HEK293 (cell line): ENCODE results near the gene FOXP1.

Source experiments
- BCL11B ChIP-seq: fragments of 450-650 bp; formaldehyde crosslinking; IDR thresholded peaks from 2 replicates; pipeline ENCODE4 v1.5.1; 2016; ENCODE audit warnings: low read depth, missing biosample characterization, missing genetic modification characterization
- EGR2 ChIP-seq: fragments of 450-650 bp; formaldehyde crosslinking; IDR thresholded peaks from 2 replicates; pipeline ENCODE4 v1.5.1; 2016; ENCODE audit warnings: low read depth, missing biosample characterization, missing genetic modification characterization
- GLIS2 ChIP-seq: fragments of 450-650 bp; formaldehyde crosslinking; IDR thresholded peaks from 2 replicates; pipeline ENCODE4 v1.5.1; 2016; ENCODE audit warnings: missing biosample characterization, missing genetic modification characterization
- ZFP69B ChIP-seq: fragments of 450-650 bp; formaldehyde crosslinking; IDR thresholded peaks from 2 replicates; pipeline ENCODE4 v1.5.1; 2016; ENCODE audit warnings: missing biosample characterization, missing genetic modification characterization
- ZNF223 ChIP-seq: fragments of 450-650 bp; formaldehyde crosslinking; IDR thresholded peaks from 2 replicates; pipeline ENCODE4 v1.5.1; 2016; ENCODE audit warnings: missing biosample characterization, missing genetic modification characterization
- ZNF324 ChIP-seq: fragments of 450-650 bp; formaldehyde crosslinking; IDR thresholded peaks from 2 replicates; pipeline ENCODE4 v1.5.1; 2016; ENCODE audit warnings: missing biosample characterization, missing genetic modification characterization
- ZNF768 ChIP-seq: fragments of 450-650 bp; formaldehyde crosslinking; IDR thresholded peaks from 2 replicates; pipeline ENCODE4 v1.5.1; 2018; ENCODE audit warnings: missing biosample characterization, mild to moderate bottlenecking, missing genetic modification characterization
- TF ChIP-seq, protein P1 (sequence below): fragments of 450-650 bp; formaldehyde crosslinking; IDR thresholded peaks from 2 replicates; pipeline ENCODE4 v1.5.1; 2016; ENCODE audit warnings: missing biosample characterization, missing genetic modification characterization
- TF ChIP-seq, protein P2 (sequence below): IDR thresholded peaks from 2 replicates; pipeline ENCODE4 v1.6.1; 2011; ENCODE audit warnings: mild to moderate bottlenecking, low read depth, low read length, borderline replicate concordance
- TF ChIP-seq, protein P3 (sequence below): fragments of 450-650 bp; formaldehyde crosslinking; IDR thresholded peaks from 2 replicates; pipeline ENCODE4 v1.5.1; 2016; ENCODE audit warnings: missing biosample characterization, missing genetic modification characterization

DNA sequence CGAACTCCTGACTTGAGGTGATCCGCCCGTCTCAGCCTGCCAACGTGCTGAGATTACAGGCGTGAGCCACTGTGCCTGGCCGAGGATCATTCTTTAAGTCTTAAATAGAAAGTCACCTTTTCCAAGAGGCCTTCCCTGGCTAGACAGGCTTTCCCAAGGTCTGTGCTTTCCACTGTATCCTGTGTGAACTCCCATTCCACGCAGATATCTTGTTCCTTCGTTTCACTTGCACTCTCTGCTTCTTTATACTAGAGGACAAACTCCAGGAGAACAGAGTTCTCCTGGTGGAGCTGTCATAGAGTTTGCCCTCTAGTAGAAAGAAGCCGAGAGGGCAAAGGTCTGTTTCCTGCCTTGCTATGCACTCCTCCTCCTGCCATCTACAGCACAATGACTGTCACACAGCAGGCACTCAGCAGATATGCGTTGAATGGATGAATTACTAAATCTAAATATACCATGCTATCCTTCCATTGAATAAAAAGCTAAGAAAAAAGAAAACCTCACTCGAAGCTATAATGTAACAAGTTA, 211.2 kb downstream of the FOXP1 start:
- TF ChIP-seq ZNF223 (tag by site-specific recombination) = no peak
- TF ChIP-seq ZFP69B (tag by site-specific recombination) = no peak
- no peak for TF ChIP-seq BCL11B (tag by site-specific recombination)
- TF ChIP-seq GLIS2 (tag by site-specific recombination) = no peak
- TF ChIP-seq EGR2 (tag by site-specific recombination) = no peak
- TF ChIP-seq, protein P1, sequence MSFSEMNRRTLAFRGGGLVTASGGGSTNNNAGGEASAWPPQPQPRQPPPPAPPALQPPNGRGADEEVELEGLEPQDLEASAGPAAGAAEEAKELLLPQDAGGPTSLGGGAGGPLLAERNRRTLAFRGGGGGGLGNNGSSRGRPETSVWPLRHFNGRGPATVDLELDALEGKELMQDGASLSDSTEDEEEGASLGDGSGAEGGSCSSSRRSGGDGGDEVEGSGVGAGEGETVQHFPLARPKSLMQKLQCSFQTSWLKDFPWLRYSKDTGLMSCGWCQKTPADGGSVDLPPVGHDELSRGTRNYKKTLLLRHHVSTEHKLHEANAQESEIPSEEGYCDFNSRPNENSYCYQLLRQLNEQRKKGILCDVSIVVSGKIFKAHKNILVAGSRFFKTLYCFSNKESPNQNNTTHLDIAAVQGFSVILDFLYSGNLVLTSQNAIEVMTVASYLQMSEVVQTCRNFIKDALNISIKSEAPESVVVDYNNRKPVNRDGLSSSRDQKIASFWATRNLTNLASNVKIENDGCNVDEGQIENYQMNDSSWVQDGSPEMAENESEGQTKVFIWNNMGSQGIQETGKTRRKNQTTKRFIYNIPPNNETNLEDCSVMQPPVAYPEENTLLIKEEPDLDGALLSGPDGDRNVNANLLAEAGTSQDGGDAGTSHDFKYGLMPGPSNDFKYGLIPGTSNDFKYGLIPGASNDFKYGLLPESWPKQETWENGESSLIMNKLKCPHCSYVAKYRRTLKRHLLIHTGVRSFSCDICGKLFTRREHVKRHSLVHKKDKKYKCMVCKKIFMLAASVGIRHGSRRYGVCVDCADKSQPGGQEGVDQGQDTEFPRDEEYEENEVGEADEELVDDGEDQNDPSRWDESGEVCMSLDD (tag by site-specific recombination) = no peak
- TF ChIP-seq, protein P2, sequence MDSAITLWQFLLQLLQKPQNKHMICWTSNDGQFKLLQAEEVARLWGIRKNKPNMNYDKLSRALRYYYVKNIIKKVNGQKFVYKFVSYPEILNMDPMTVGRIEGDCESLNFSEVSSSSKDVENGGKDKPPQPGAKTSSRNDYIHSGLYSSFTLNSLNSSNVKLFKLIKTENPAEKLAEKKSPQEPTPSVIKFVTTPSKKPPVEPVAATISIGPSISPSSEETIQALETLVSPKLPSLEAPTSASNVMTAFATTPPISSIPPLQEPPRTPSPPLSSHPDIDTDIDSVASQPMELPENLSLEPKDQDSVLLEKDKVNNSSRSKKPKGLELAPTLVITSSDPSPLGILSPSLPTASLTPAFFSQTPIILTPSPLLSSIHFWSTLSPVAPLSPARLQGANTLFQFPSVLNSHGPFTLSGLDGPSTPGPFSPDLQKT = no peak
- no peak for TF ChIP-seq ZNF768 (tag by site-specific recombination)
- no peak for TF ChIP-seq ZNF324 (tag by site-specific recombination)
- TF ChIP-seq, protein P3, sequence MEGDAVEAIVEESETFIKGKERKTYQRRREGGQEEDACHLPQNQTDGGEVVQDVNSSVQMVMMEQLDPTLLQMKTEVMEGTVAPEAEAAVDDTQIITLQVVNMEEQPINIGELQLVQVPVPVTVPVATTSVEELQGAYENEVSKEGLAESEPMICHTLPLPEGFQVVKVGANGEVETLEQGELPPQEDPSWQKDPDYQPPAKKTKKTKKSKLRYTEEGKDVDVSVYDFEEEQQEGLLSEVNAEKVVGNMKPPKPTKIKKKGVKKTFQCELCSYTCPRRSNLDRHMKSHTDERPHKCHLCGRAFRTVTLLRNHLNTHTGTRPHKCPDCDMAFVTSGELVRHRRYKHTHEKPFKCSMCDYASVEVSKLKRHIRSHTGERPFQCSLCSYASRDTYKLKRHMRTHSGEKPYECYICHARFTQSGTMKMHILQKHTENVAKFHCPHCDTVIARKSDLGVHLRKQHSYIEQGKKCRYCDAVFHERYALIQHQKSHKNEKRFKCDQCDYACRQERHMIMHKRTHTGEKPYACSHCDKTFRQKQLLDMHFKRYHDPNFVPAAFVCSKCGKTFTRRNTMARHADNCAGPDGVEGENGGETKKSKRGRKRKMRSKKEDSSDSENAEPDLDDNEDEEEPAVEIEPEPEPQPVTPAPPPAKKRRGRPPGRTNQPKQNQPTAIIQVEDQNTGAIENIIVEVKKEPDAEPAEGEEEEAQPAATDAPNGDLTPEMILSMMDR (tag by site-specific recombination) = no peak
